IPS-18c (cell line): ENCODE data around the gene PTH2.
"Not testable (repeated sequence)": the region's sequence is repeated elsewhere in the genome, so short reads cannot be mapped to it uniquely, and the experiment has no call there.

Experiments used
- H3K4me3 ChIP-seq: 2 replicates; pipeline ENCODE4 v1.7.0; 2013; ENCODE audit warnings: low read depth, mild to moderate bottlenecking, low read length, moderate library complexity; ENCODE audit not compliant: insufficient read depth
- H3K9me3 ChIP-seq: one replicate; pipeline ENCODE4 v1.6.1; 2013; ENCODE audit warnings: mild to moderate bottlenecking, low read length, moderate library complexity; ENCODE audit not compliant: control insufficient read depth, insufficient read depth

The PTH2 gene

DNA sequence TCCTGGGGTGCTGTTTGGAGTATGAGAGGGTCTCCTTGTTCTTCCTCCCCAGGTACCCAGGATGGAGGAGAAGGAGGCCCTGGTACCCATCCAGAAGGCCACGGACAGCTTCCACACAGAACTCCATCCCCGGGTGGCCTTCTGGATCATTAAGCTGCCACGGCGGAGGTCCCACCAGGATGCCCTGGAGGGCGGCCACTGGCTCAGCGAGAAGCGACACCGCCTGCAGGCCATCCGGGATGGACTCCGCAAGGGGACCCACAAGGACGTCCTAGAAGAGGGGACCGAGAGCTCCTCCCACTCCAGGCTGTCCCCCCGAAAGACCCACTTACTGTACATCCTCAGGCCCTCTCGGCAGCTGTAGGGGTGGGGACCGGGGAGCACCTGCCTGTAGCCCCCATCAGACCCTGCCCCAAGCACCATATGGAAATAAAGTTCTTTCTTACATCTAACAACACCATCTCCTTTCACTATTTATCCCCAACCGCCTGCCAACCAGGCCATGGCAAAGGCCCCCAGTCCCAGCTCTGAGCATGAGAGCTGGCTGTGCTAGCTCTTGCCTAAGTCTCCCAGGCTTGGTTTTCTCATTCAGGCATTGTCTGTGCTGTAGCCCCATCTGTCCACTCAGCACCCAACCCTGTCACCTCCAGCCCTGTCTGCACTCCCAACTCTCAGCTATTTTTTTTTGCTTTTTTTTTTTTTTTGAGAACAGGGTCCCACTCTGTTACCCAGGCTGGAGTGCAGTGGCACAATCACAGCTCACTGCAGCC, 48.4 kb downstream of the PTH2 start:
- Histone ChIP-seq H3K4me3 (no peak overlapping the region), H3K9me3 (no peaks in the 10 kb centered on the region)

DNA sequence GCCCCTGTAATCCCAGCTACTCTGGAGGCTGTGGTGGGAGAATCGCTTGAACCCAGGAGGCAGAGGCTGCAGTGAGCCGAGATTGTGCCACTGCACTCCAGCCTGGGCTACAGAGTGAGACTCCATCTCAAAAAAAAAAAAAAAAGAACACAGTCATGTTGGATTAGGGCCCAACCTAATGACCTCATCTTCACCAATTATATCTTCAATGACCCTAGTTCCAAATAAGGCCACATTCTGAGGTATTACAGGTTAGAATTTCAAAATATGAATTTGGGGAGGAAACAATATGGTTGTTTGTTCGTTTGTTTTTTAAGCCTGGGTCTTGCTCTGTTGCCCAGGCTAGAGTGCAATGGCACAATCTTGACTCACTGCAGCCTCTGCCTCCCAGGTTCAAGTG, 50.1 kb downstream of the PTH2 start:
- H3K9me3 ChIP-seq, H3K4me3 ChIP-seq: not testable (repeated sequence)
